Measurements from ENCODE around the gene KDM3B.

KDM3B gene

DNA sequence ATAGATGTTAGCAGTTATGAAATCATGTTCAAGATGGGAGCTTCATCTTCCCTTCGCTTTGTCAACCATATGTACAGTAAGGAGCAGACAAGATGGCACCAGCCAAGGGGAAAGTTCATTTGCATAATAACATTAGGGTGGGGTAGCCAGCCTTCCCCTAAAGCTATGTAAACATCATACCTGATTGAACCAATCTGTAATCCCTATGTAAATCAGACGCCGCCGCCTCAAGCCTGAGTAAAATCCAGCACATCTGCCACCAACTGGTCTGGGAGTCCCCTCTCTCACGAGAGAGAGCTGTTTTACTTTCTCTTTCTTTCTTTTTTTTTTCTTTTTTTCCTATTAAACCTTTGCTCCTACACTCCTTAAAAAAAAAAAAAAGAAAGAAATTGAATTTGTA, 55.5 kb downstream of the KDM3B start:
- DNase-seq (ENCODE audit: low read depth) = no peak

DNA sequence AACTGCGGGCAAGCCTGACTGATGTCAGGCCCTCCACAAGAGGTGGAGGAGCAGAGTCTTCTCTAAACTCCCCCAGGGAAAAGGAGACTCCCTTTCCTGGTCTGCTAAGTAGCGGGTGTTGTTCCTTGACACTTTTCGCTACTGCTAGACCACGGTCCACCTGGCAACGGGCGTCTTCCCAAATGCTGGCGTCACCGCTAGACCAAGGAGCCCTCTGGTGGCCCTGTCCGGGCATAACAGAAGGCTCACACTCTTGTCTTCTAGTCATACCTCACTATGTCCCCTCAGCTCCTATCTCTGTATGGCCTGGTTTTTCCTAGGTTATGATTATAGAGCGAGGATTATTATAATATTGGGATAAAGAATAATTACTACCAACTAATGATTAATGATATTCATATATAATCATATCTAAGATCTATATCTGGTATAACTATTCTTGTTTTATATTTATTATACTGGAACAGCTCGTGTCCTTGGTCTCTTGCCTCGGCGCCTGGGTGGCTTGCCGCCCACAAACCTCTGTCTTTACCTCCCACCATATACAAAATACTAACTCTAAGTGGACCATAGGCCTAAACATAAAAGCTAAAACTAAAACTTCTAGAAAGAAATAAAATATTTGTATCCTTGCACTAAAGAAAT, 58.6 kb downstream of the KDM3B start:
- DNase-seq (ENCODE audit: low read depth) = peak; percentile 2

DNA sequence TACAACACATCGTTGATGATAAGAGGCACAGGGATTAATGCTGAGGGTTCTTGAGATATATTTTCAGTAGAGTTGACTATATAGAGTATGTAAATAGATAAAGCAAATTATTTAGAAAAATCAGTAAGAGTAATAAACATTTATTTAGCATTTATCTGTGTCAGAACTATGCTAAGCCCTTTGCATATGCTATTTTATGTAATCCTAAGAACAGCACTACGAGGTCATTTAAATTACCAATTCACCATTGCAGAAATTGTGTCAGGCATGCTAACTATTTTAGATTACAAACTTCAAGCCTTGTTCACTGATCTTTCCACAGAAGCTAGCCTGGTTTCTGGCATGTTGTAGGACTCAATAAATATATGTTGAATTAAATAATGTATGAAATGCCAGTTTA, 66.0 kb downstream of the KDM3B start:
- DNase-seq (ENCODE audit: low read depth) = no peak

DNA sequence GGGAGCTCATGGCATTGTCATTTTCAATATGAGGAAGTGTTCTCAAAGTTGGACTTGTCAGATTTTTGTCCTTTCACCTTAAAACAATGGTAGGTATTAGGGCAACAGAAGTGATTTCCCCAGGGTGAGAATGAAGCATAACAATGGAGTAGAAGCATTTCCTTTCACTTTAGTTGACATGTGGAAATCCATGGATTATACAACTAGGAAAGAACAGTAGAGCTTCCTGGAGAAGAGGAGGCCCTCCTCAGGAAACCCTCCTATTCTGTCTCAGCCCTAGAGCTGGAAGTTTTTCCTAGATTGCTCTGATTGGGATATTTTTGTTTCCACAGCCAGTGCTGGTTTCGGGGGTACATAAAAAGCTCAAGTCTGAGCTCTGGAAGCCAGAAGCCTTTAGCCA, 72.6 kb downstream of the KDM3B start:
- no peak for DNase-seq (ENCODE audit: low read depth)

DNA sequence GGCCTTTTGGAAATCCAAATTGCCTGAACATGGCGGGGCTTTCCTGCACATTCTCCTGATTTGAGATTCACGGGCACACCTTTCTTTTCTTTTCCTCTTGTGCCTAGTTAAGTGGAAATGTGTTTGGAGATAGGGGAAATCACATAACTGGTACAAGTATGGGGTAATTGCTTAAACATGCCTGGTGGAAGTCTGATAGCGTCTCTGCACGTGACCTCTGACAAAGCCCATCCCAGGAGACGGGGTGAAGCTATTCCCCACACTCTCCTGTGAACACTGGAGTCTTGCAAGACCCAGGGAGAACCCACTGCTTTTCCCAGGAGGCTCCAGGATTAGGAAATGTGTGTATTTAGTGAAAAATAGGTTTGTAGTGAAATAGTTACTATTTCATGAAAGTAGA, 83.5 kb downstream of the KDM3B start:
- no peak for DNase-seq (ENCODE audit: low read depth)

DNA sequence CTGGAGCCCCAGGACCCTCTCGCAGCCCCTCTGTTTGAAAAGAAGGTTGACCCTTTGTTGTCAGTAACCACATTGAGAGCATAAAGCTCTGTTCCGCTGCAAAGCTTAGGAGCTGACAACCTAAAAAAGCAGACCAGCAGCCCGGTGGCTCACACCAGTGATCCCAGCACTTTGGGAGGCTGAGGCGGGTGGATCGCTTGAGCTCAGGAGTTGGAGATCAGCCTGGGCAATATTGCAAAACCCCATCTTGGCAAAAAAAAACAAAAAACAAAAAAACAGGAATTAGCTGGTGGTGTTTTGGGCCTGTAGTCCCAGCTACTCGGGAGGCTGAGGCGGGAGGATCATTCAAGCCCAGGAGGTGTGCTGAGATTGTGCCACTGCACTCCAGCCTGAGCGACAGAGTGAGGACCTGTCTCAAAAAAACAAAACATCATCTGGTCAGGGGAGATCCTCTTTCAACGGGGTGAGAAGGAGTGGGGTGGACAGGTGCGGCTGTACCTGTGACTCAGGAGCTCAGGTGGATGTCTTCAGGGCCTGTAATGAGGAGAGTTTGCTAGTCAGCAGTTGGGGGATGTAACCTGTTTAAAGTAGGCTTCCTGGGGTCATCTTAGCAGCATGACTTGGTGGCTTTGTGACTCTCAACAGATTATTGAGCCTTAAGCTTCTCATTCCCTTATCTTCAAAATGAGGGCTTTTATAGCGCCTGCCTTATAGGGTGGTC, 85.7 kb downstream of the KDM3B start:
- DNase-seq (ENCODE audit: low read depth) = no peak

DNA sequence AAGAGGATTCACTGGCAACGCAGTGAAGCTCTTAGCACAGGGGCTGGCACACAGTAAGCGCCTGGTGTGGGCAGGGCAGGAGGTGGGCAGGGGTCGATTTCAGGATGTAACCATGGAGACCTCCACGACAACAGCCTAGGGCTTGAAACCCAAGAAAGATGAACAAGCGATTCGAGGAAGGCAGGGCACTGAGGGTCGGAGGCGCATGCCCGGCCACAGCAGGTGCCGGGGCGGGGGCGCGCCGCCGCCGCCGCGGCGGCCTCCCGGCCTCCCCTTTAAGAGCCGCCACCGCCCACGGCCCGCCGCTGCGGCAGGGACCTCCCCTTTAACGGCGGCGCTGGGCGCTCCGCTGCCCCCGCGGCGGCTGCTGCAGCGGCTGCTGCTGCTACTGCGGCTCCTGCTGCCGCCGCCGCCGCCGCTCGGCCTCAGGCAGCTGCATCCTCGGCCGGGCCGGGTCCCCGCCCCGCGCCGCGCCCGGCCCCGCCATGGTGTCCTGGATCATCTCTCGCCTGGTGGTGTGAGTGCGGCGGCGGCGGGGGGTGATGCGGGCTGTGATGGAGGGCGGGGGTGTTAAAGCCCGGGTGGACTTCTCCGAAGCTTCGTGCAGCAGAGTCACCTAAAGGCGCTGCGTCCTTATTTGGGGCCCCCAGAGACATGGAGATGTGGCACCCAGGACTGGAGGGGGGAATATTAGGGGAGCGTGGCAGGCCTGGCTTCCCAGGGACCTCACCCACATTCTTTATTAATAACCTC, 86.4 kb downstream of the KDM3B start, which contains the start of gene REEP2:
Gene REEP2 (plus strand): TSS at position 334 of the 753 bp plus-strand sequence. CDS start 152 bp downstream, at position 486.
- DNase-seq (ENCODE audit: low read depth) = peak; percentile 59

DNA sequence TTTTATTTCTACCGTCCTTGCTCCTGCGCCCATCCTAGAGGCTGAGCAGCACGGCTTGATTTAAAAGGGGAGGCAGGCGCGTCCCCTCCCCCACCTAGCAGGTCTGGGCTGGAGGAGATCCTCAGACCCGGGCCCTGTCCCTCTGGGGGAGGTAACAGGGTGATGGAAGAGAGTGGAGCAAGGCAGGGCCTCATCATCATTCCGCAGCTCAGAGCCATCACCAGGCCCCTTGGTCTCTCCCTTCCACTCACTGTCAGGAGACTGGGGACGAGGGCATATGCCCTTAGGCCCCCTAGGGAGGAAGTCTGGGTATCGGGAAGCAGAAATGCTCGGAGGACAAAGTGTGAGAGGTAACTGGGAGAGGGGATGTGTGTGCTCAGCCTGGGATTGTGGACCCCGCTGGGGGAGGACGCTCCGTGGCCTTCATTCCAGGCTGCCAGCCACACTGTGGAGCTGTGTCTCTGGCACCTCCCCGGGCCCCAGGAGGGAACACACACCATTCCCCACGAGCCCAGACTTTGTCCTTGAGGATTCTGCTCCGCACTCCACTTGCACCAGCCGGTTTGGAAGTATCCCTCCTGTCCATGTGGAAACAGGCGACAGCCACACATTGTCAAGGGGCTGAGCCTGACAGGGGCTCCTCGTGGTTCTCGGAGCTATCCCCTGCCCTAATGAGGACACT, 87.1 kb downstream of the KDM3B start:
- no peak for DNase-seq (ENCODE audit: low read depth)

DNA sequence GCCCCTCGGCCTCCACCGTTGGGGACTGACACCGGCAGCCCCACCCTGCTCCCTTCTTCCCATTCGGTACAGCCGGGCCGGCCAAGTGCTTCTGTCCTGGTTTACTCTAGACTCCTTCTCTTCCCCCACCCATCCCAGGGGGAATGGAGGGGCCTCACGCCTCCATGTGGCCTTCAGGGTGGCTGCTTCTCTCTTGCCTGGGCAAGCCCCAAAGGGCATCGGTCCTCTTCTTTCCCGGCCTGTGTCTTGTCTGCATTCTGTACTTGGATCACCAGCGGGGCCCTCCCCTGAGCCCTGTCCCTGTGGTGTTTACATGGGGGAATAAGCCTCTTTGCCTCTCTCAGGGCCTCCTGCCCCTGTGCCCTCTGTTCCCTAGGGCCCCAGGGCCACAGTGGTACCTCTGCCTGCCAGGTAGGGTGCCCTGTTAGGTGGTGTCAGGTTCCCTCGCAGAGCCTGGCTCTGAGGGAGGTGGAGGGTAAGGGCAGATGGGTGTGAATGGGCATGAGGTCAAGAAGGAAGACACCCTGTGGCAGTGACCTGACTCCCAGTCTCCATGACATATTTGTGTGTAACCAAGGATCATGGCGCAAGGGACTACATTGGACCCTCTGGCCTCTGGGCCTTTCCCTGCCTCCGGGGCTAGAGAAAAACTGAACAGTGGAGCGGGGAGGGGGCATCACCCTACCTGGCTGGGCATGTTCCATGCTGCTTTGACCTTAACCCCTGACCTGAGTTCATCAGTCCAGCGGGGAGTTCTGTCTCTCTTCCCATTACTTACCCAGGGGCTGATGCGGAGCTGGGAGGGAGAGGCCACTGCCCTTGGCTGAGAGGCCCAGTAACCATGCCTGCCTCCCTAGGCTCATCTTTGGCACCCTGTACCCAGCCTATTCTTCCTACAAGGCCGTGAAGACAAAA, 87.9 kb downstream of the KDM3B start:
- DNase-seq (ENCODE audit: low read depth) = no peak

DNA sequence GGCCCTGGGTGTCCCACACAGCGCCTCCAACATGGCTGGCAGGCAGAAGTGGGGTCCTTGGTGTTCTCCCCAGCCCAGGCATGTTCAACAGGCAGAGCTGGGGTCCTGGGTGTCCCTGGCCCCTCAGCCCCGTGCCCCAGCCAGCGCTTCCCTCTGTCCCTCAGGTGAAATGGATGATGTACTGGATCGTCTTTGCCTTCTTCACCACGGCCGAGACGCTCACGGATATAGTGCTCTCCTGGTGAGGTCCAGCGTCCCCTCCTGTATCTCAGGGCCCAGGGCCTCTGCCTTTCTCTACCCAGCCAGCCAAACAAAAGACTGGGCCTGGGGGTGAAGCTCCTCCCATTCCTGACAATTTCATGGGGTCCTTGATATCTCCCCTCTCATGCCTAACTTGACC, 88.7 kb downstream of the KDM3B start:
- DNase-seq (ENCODE audit: low read depth) = no peak

DNA sequence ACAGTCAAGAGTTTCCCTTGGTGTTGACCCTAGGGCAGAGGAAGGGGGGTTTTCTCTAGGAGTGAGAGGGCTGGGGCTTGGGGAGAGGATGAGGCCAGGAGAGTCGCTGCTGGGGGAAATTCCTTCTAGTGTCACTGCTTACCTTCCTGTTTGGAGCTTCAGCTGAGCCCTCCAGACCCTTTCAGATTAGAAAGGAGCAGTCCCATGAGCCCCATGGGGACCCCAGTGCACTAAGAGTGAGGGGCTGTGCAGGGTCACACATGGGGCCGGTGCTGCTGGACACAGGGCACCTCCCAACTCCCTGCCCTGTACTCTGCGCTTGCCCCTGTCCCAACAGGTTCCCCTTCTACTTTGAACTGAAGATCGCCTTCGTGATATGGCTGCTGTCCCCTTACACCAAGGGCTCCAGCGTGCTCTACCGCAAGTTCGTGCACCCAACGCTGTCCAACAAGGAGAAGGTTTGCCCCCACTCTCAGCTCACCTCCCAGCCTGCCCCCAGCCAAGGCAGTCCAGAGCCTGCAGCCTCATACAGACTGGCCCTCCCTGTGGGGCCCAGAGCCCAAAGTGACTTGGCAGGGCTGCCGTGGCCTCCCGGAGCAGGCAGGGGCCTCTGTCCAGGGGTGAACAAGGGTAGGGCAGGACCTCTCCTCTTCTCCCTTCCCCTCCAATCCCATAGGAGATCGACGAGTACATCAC, 91.7 kb downstream of the KDM3B start:
- no peak for DNase-seq (ENCODE audit: low read depth)

DNA sequence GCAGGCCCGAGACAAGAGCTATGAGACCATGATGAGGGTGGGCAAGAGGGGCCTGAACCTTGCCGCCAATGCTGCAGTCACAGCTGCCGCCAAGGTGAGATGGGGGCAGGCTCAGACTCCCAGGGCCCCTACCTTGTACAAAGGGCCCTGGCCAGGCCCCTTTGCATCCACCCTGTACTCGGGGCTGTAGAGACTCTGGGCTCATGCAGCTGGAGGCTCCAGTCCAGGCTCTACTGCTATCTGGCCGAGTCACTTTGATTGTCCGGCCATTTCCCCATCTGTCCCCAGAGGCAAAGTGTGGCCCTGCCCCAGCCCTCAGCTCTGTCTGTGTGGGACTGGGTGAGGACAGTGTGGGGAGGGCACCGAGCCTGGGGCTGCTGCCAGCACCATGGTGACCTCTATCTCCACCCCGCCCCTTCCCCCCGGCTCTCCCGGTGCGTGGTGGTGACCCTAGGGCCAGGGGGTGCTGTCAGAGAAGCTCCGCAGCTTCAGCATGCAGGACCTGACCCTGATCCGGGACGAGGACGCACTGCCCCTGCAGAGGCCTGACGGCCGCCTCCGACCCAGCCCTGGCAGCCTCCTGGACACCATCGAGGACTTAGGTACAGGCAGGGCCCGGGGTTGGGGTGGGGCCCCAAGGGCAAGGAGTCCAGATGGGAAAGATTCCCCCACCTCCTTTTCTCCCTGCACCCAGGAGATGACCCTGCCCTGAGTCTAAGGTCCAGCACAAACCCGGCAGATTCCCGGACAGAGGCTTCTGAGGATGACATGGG, 92.5 kb downstream of the KDM3B start:
- DNase-seq (ENCODE audit: low read depth) = no peak

DNA sequence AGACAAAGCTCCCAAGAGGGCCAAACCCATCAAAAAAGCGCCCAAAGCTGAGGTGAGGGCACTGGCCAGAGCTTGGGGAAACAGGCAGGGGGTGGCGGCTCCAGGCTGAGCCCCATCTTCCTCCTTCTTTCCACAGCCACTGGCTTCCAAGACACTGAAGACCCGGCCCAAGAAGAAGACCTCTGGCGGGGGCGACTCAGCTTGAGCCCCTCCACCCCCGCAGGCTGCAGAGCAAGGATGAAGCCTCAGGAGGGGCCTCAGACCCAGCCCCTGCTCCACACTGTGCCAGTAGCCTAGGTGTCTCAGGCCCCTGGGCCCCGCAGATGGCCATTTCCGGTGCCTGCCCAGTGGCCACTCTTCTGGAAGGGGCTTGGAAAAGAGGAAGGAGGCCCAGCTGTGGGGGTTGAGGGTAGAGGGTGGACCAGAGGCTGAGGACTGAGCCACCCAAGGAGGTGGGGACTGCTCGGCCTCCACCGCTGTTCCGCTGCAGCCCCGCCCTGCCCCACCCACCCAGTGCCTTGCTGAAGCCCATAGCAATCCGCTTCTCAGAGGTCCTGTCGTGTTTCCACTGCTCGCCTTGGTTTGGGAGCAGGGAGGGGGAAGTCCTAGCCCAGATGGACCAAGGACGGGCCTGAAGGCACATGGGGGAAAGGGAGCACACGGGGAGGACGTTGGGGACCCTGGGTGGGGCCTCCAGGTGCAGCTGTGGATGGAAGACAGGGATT, 93.2 kb downstream of the KDM3B start:
- DNase-seq (ENCODE audit: low read depth) = no peak

DNA sequence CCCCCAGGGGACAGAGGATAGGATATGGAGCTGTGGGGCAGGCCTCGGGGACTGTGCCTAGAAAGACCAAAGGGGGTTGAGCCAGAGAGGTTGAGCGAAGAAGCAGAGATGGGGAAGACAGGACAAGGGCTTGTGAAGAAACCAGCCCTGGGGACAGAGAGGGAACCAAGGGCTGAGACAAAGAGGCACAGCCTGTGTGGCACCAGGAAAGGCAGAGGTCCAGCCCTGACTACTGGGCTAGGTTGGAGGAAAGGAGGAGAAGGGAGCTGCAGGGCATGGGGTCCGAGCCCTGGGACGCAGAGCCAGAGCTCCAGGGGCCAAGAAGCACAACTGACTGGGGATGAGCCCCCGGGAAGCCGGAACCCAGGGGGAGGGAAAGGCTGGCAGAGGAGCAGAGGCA, 95.6 kb downstream of the KDM3B start:
- no peak for DNase-seq (ENCODE audit: low read depth)

DNA sequence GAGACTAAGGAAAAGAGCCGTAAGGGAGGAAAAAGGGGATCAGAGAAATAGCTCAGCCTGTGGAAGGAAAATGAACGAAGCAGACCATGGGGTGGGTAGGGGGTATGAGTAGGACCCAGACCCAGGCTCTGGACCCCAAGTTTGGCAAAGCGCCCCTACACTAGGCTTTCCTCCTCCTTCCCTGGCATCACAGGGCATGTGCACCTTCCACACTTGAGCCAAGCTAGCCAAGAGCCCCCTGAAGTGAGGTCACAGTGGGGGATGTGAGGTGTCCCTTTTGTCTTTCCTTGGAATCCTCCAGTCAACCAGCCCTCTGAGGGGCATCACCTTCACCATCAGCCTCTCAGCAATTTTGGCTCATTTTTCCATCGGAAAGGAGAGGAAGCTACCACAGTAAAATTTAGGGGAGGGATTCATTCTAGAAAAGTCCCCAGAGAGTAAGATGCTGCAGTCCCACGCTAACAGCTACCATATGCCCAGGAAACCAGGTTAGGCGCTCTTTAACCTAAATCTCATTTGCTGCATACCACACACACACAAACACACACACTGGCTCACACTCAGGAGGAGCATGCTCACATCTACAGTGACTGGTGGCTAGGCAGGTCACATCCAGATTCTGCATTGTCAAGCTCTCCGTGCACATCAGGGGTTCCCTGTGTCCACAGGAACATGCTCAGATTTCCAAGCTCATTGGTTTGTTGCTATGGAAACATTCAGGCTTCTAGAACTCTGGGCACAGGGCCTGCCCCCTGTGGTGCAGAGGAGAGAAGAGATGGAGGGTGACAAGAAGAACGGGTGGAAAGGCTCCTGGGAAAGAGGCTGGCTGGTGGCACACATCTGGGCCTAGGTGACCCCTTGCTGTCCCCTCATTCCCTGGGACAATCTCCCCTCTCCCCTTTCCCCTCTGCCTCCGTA, 96.3 kb downstream of the KDM3B start:
- DNase-seq (ENCODE audit: low read depth) = no peak

DNA sequence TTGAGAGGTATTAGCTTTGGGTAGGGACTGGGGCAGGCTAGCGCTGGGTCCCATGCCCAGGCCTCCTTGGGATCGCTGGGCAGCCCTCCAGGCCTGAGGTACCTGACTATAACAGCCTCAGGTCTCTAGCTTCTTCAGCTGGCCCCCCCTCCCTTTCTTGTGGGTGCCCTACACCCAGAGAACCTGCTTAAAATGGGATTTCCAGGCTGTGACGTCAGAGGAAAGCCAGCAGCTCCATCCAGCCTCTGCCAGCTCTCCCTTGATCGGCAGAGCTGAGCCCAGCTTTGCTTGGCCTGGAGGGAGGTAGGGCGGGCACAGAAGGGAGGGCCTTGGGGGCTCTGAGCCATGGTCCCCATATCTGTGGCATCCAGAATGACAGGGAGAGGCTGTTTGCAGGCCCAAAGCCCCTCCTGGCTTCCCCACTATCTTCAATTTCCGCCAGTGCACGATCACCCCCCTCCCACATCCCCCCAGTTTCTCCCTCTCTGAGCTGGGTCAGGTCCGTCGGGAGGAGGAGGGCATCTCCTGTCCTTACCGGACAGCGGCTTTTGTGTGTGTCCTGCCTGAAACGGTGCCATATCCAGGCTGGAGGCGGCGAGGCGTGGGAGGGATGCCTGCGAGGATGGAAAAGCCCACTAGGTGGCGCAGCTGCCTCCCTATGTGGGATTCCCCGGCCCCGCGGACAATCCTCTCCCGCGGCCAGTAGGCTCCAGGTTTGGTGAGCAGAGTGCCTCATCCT, 97.2 kb downstream of the KDM3B start:
- peak; percentile 69 for DNase-seq (ENCODE audit: low read depth)

DNA sequence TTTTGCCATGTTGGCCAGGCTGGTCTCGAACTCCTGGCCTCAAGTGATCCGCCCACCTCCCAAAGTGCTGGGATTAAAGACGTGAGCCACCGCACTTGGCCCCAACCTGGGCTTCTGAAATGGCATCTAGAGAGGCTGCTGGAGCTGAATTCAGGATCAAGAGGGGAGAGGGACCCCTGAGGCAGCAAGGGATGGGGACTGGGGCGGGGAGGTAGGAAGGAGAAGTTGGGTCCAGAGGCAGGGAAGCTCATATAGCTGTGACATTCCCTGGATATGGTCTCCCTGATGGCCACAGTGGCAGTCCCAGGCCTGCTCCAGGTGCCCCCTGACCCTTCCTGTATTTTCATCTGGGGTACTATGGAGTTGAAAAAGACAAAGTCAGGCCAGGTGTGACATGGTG, 98.5 kb downstream of the KDM3B start:
- no peak for DNase-seq (ENCODE audit: low read depth)

DNA sequence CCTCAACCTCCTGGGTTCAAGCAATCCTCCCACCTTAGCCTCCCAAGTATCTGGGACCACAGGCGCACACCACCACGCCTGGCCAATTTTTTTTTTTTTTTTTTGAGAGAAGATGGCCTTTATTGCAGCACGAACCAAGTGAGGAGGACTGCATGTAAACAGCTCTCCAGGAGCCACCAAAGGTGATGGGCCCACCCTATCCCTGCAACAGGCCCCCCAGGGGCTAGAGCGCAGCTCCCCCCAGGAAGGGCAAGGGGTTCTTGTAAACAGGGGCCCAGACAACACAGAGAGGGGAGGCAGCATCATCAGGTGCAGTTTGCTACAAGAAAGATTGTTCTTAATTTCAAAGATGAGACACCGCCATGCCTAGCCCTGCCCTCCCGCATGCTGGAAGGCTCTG, 100.2 kb downstream of the KDM3B start:
- no peak for DNase-seq (ENCODE audit: low read depth)
